Measurements from ENCODE around the gene SCRT2.

Gene SCRT2

GRCh38 chr20:623021-623420 is 52.6 kb downstream of the SCRT2 start:
- no peak for DNase-seq

- DNase-seq: no peak
Observed at GRCh38 chr20:622161-622560, 53.4 kb downstream of the SCRT2 start.

GRCh38 chr20:621125-621756 is 54.4 kb downstream of the SCRT2 start:
- peak; percentile 64 for DNase-seq

- no peak for DNase-seq
Observed at GRCh38 chr20:620246-620645, 55.4 kb downstream of the SCRT2 start.

GRCh38 chr20:618980-619379 is 56.6 kb downstream of the SCRT2 start:
- DNase-seq: no peak

GRCh38 chr20:617934-618690 is 57.5 kb downstream of the SCRT2 start:
- no peak for DNase-seq

- DNase-seq: no peak
Observed at GRCh38 chr20:615514-615913, 60.1 kb downstream of the SCRT2 start.

- no peak for DNase-seq
Observed at GRCh38 chr20:611843-612185, 63.8 kb downstream of the SCRT2 start.
